Ishikawa (cell line): ENCODE data around the gene TFE3.

Experiments used
- CREB1 ChIP-seq: IDR thresholded peaks from 2 replicates; pipeline ENCODE4 v1.6.1; 2012; ENCODE audit warnings: low read depth
- EP300 ChIP-seq: IDR thresholded peaks from 2 replicates; pipeline ENCODE4 v1.6.1; 2012; ENCODE audit warnings: borderline replicate concordance
- FOXM1 ChIP-seq: IDR thresholded peaks from 2 replicates; pipeline ENCODE4 v1.6.1; 2012; ENCODE audit warnings: low read depth, borderline replicate concordance
- RAD21 ChIP-seq: IDR thresholded peaks from 2 replicates; pipeline ENCODE4 v1.6.1; 2012; ENCODE audit warnings: low read depth
- TAF1 ChIP-seq: IDR thresholded peaks from 2 replicates; pipeline ENCODE4 v1.6.1; 2012; ENCODE audit warnings: low read depth, mild to moderate bottlenecking
- TF ChIP-seq, protein P1 (sequence below): IDR thresholded peaks from 2 replicates; pipeline ENCODE4 v1.6.1; 2012
- TF ChIP-seq, protein P2 (sequence below): IDR thresholded peaks from 2 replicates; pipeline ENCODE4 v1.6.1; 2012; ENCODE audit warnings: low read depth, mild to moderate bottlenecking

DNA sequence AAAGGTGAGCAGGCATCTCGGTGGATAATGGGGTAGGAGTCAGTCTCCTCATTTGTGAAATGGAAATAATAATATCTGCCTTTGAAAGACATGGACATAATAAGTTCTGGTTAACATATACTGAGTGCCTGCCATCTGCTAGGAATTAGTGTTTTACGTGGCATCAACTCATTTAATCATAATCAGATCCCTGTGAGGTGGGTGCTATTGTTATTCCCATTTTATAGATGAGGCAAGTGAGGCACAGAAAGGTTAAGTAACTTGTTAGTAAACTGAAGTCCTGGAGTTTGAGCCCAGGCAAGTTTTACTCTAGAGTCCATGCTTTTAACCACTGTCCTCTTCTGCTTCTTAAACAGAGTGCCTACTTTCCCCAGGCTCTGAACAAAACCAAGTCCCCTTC is 23.1 kb upstream of the TFE3 start:
- TF ChIP-seq, protein P1, sequence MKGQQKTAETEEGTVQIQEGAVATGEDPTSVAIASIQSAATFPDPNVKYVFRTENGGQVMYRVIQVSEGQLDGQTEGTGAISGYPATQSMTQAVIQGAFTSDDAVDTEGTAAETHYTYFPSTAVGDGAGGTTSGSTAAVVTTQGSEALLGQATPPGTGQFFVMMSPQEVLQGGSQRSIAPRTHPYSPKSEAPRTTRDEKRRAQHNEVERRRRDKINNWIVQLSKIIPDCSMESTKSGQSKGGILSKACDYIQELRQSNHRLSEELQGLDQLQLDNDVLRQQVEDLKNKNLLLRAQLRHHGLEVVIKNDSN: no peak
- TF ChIP-seq EP300: no peak
- TF ChIP-seq, protein P2, sequence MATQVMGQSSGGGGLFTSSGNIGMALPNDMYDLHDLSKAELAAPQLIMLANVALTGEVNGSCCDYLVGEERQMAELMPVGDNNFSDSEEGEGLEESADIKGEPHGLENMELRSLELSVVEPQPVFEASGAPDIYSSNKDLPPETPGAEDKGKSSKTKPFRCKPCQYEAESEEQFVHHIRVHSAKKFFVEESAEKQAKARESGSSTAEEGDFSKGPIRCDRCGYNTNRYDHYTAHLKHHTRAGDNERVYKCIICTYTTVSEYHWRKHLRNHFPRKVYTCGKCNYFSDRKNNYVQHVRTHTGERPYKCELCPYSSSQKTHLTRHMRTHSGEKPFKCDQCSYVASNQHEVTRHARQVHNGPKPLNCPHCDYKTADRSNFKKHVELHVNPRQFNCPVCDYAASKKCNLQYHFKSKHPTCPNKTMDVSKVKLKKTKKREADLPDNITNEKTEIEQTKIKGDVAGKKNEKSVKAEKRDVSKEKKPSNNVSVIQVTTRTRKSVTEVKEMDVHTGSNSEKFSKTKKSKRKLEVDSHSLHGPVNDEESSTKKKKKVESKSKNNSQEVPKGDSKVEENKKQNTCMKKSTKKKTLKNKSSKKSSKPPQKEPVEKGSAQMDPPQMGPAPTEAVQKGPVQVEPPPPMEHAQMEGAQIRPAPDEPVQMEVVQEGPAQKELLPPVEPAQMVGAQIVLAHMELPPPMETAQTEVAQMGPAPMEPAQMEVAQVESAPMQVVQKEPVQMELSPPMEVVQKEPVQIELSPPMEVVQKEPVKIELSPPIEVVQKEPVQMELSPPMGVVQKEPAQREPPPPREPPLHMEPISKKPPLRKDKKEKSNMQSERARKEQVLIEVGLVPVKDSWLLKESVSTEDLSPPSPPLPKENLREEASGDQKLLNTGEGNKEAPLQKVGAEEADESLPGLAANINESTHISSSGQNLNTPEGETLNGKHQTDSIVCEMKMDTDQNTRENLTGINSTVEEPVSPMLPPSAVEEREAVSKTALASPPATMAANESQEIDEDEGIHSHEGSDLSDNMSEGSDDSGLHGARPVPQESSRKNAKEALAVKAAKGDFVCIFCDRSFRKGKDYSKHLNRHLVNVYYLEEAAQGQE: no peak
- TF ChIP-seq TAF1: no peak
- TF ChIP-seq FOXM1: no peak
- TF ChIP-seq CREB1: no peak
- no peak for TF ChIP-seq RAD21
